Mammary epithelial cell (primary cell): ENCODE measurements around the gene MYOC.

Source experiments
- EZH2 ChIP-seq: IDR thresholded peaks from 2 replicates; pipeline ENCODE4 v1.6.1; 2012; ENCODE audit warnings: low read length, inconsistent platforms, borderline replicate concordance
- TF ChIP-seq, protein P1 (sequence below), 2 donors: IDR thresholded peaks in 1 of 2; conservative IDR thresholded peaks in 1 of 2; 2 replicates each; pipeline ENCODE4 v1.5.1; 2011 to 2012; ENCODE audit warnings: inconsistent platforms in 2 of 2, low read length in 2 of 2, mild to moderate bottlenecking in 2 of 2, control low read depth in 1 of 2, low read depth in 1 of 2; ENCODE audit not compliant: insufficient read depth in 1 of 2; ENCODE audit errors: extremely low read depth in 1 of 2

DNA sequence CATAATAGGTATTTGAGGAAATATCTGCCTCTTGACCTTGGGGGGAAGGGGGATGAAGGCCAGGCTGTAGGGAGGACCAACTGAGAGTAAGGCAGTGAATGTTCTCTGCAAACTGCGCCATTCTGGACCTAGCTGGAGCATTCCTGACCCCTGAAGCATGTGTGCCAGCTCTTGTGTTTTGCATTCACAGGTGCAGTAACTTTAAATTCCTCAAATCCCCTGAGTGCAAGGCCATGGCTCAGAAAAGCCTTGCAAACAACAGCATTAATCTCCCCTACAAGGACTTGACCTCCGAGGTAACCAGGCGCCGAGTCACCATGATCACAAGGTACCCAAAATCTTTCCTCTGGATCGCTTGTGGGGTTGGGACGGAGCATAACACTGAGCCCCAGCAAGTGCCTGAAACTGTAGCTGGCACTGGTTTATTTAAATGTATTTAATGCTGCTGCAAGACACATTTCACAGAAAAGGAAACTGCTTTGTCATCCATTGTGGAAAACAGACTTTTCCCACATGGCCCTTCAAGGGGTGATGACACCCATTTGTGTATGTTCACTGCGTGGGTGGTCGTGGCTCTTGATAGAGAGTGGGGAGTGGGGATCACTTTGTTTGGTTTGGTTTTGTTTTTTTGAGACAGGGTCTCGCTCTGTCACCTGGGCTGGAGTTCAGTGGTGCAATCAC, 28.7 kb downstream of the MYOC start:
- TF ChIP-seq, protein P1, sequence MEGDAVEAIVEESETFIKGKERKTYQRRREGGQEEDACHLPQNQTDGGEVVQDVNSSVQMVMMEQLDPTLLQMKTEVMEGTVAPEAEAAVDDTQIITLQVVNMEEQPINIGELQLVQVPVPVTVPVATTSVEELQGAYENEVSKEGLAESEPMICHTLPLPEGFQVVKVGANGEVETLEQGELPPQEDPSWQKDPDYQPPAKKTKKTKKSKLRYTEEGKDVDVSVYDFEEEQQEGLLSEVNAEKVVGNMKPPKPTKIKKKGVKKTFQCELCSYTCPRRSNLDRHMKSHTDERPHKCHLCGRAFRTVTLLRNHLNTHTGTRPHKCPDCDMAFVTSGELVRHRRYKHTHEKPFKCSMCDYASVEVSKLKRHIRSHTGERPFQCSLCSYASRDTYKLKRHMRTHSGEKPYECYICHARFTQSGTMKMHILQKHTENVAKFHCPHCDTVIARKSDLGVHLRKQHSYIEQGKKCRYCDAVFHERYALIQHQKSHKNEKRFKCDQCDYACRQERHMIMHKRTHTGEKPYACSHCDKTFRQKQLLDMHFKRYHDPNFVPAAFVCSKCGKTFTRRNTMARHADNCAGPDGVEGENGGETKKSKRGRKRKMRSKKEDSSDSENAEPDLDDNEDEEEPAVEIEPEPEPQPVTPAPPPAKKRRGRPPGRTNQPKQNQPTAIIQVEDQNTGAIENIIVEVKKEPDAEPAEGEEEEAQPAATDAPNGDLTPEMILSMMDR (conservative IDR thresholded peaks at IDR 0.05 in 1 of 2, IDR thresholded peaks at IDR 0.05 in 1 of 2; ENCODE audit: extremely low read depth in 1 of 2, insufficient read depth in 1 of 2, low read depth in 1 of 2, low read length in 2 of 2) = no peak
- TF ChIP-seq EZH2 = no peak
